ENCODE results near the gene GNL2.

- TF ChIP-seq CTCF (IDR thresholded peaks at IDR 0.05; ENCODE audit: low read depth, low read length) (no peak), EZH2phosphoT487 (IDR thresholded peaks at IDR 0.05; ENCODE audit: low read depth) (no peak)
Observed at GRCh38 chr1:37553927-37554808, 41.6 kb downstream of the GNL2 start, which contains the start of gene SNIP1.

Data from OCI-LY3 (cell line).